LNCaP clone FGC (cell line): Measurements from ENCODE around the gene THRSP.
"Not testable (repeated sequence)": the region's sequence is repeated elsewhere in the genome, so short reads cannot be mapped to it uniquely, and the experiment has no call there.

ENCODE experiments used
- DNase-seq: peaks from one replicate; pipeline ENCODE4 v3.0.0-alpha.2; 2011; ENCODE audit warnings: low read depth
- H3K4me3 ChIP-seq: 2 replicates; pipeline ENCODE4 v1.5.1; 2011; ENCODE audit warnings: mild to moderate bottlenecking, low read depth, low read length, control low read depth
- TF ChIP-seq, protein P1 (sequence below): IDR thresholded peaks from 2 replicates; pipeline ENCODE4 v1.5.1; 2012; ENCODE audit warnings: mild to moderate bottlenecking; ENCODE audit not compliant: control insufficient read depth, insufficient read depth; ENCODE audit errors: extremely low read depth

Gene THRSP

DNA sequence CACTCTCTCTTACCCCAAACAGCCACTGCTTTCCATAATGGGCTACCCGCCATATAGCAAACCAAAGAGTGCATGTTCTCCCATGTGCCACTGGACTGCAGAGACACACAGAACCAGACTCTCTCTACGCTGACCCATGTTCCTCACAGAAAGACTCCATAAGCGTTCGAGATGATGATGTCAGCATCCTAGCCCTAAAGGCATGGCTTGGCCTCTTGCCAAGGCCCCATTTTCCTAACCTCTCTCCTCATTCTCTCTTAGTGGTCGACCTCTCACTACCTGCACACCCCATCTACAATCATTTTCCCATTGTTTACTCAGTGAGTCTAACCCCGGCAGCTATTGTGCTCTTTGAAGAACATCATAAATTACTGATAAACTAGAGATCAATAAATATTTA, 11.1 kb downstream of the THRSP start:
- H3K4me3 ChIP-seq, result no peak overlapping the region
- no peak for DNase-seq
- TF ChIP-seq, protein P1, sequence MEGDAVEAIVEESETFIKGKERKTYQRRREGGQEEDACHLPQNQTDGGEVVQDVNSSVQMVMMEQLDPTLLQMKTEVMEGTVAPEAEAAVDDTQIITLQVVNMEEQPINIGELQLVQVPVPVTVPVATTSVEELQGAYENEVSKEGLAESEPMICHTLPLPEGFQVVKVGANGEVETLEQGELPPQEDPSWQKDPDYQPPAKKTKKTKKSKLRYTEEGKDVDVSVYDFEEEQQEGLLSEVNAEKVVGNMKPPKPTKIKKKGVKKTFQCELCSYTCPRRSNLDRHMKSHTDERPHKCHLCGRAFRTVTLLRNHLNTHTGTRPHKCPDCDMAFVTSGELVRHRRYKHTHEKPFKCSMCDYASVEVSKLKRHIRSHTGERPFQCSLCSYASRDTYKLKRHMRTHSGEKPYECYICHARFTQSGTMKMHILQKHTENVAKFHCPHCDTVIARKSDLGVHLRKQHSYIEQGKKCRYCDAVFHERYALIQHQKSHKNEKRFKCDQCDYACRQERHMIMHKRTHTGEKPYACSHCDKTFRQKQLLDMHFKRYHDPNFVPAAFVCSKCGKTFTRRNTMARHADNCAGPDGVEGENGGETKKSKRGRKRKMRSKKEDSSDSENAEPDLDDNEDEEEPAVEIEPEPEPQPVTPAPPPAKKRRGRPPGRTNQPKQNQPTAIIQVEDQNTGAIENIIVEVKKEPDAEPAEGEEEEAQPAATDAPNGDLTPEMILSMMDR, result no peak

DNA sequence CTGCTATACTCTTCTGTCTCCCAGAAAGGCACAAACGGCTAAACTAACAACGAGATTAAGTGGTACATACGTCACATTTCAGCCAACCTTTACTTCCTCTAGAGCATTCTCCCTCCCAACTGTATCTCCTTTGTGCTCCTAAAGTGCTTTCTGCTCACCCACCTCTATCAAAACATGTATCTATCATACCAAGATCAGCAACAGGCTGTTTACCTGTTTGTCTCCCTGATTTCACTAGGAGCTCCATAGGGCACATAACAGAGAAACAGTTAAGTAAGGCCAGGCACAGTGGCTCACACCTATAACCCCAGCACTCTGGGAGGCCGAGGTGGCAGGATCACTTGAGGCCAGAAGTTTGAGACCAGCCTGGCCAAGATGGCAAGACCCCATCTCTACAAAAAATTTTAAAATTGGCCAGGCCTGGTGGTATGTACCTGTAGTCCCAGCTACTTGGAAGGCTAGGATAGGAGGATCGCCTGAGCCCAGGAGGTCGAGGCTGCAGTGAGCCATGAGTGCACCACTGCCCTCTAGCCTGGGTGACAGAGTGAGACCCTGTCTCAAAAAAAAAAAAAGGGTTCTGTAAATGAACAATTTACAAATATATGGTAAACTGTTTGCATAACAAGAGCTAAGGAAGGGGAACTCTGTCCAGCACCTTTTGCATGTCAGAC, 13.2 kb downstream of the THRSP start:
- TF ChIP-seq, protein P1, result no peak
- H3K4me3 ChIP-seq, result no peak overlapping the region
- DNase-seq, result no peak

DNA sequence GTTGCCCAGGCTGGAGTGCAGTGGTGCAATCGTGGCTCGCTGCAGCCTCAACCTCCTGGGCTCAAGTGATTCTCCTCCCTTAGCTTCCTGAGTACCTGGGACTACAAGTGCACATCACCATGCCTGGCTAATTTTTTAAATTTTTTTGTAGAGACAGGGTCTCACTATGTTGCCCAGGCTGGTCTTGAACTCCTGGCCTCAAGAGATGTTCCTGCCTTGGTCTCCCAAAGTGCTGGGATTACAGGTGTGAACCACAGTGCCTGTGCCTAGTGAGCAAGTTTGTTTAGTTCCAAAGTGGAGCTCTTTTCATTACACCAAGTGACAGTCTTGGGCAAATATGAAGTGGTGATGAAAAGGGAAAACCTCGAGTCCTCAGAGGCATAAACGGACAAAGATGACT, 13.9 kb downstream of the THRSP start:
- not testable (repeated sequence) for DNase-seq
- peak overlapping the region; percentile 99 for H3K4me3 ChIP-seq

DNA sequence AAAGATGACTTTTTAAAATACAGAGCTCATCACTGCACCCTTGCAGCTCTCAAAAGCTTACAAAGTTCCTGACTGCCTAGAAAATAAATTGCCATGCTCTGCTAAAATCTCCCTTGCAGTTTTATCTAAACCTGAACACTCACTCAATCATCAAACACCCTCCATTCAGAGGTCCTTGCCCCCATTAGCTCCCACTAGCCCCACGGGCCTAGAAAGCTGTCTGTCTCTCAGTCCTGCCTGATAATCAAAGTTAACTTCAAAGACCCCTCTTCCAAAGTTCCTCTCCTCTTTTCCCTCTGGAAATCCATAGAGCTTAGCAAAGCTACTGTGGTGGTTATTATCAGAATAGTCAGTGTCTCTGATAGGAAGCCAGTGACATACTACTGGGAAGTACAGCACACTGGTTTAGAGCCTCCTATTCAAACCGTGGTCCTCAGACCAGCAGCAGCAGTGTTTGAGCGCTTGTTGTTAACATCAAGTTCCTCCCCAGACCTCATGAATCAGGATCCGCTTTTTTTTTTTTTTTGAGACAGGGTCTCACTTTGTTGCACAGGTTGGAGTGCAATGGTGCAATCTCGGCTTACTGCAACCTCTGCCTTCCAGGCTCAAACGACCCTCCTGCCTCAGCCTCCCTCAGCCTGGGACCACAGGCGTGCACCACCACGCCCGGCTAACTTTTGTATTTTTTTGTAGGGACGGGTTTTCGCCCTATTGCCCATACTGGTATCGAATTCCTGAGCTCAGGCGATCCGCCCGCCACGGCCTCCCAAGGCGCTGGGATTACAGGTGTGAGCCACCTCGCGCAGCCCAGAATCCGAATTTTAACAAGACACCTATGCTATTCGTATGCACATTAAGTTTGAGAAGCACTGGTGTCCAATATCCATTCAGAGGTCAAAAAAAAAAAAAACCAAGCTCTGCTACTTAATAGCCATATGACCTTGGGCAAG, 14.8 kb downstream of the THRSP start:
- TF ChIP-seq, protein P1, result no peak
- peak overlapping the region; percentile 99 for H3K4me3 ChIP-seq
- DNase-seq, result no peak

- TF ChIP-seq, protein P1, result no peak
- peak; percentile 52 for DNase-seq
- H3K4me3 ChIP-seq, result peak within 1 kb of the TSS; percentile 99
Observed at GRCh38 chr11:78079232-78080083, 15.8 kb downstream of the THRSP start, which contains the start of gene NDUFC2. NDUFC2 (minus strand) TSS chr11:78079862; CDS start chr11:78079744, 118 bp downstream.

- H3K4me3 ChIP-seq, result peak overlapping the region; percentile 99
- TF ChIP-seq, protein P1, result no peak
- no peak for DNase-seq
Observed at GRCh38 chr11:78080084-78080817, 16.6 kb downstream of the THRSP start.
